Endothelial cell (in vitro differentiated cells): ENCODE measurements around the gene ARMC2. TPM values are rescaled to one million over a fixed set of nuclear protein-coding genes. Genes with fewer than 3 reads are reported as not detected.

Source experiments
- DNase-seq: peaks from one replicate; pipeline ENCODE4 v3.0.0; 2021; ENCODE audit warnings: low spot score
- H3K27ac Mint-ChIP-seq: one replicate; pipeline ENCODE4 v1.8.0; 2021; ENCODE audit warnings: mixed read lengths, inconsistent platforms; ENCODE audit not compliant: unreplicated experiment
- H3K27me3 Mint-ChIP-seq: one replicate; pipeline ENCODE4 v1.8.0; 2021; ENCODE audit warnings: mild to moderate bottlenecking, moderate library complexity, mixed read lengths, inconsistent platforms; ENCODE audit not compliant: unreplicated experiment
- H3K36me3 Mint-ChIP-seq: one replicate; pipeline ENCODE4 v1.8.0; 2021; ENCODE audit warnings: mild to moderate bottlenecking, low read depth, mixed read lengths, inconsistent platforms; ENCODE audit not compliant: unreplicated experiment
- H3K4me1 Mint-ChIP-seq: one replicate; pipeline ENCODE4 v1.8.0; 2021; ENCODE audit warnings: mild to moderate bottlenecking, mixed read lengths, inconsistent platforms; ENCODE audit not compliant: unreplicated experiment
- H3K4me3 Mint-ChIP-seq: one replicate; pipeline ENCODE4 v1.8.0; 2021; ENCODE audit warnings: mild to moderate bottlenecking, mixed read lengths, inconsistent platforms; ENCODE audit not compliant: unreplicated experiment
- H3K9me3 Mint-ChIP-seq: one replicate; pipeline ENCODE4 v1.8.0; 2021; ENCODE audit warnings: mixed read lengths, inconsistent platforms; ENCODE audit not compliant: unreplicated experiment
- total RNA-seq: library from RNA; stranded (reverse); fragmentation: NEBNext Ultra II Directional; extraction: Animal tissue kit (Norgen Biotek cat#: 25700); gene quantifications from one replicate; pipeline ENCODE4 v1.2.1, GENCODE V29; 2021; ENCODE audit not compliant: unreplicated experiment
- TF ChIP-seq, protein P1 (sequence below): fragments of 200-600 bp; sonication (generic); IDR thresholded peaks from one replicate; pipeline ENCODE4 v1.5.0; 2021; ENCODE audit warnings: antibody characterized with exemption; ENCODE audit not compliant: unreplicated experiment

The ARMC2 gene
- total RNA-seq, 1 donor from 2014 or later = 6.3 TPM

DNA sequence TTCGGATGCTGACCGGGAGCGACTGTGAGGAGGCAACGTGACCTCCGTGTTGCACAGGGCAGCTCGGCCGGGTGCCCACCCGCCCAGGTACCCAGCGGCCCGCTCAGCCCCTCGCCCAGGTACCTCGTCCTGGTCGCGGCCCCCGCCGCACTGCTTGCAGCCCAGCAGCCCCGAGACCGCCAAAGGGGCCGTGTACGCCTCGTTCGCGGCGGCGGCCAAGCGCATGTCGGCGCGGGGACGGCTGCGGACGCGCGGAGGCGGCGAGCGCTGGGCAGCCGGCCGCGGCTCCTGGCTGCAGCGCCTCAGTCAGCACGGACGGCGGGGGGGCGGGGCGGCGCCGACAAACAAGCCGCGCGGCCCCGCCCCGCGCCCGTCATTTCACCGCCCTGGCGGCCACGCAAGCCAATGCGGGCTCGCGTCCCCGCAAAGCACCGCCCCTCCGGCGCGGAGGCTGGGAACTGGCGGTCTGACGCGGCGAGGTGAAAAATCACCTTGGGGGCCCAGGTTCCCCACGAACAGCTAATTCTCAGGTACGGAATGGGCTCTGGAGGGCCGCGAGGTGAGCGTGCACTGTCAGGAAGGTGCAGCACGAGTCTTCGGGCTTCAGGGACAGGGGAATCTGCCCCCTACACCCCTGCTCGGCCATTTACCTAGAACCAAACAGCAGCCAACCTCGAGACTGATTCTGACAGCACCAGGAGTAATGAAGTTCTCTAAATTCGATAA, 161.2 kb downstream of the ARMC2 start:
- DNase-seq = peak; percentile 96
- TF ChIP-seq, protein P1, sequence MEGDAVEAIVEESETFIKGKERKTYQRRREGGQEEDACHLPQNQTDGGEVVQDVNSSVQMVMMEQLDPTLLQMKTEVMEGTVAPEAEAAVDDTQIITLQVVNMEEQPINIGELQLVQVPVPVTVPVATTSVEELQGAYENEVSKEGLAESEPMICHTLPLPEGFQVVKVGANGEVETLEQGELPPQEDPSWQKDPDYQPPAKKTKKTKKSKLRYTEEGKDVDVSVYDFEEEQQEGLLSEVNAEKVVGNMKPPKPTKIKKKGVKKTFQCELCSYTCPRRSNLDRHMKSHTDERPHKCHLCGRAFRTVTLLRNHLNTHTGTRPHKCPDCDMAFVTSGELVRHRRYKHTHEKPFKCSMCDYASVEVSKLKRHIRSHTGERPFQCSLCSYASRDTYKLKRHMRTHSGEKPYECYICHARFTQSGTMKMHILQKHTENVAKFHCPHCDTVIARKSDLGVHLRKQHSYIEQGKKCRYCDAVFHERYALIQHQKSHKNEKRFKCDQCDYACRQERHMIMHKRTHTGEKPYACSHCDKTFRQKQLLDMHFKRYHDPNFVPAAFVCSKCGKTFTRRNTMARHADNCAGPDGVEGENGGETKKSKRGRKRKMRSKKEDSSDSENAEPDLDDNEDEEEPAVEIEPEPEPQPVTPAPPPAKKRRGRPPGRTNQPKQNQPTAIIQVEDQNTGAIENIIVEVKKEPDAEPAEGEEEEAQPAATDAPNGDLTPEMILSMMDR = peak; percentile 41
- Mint-ChIP-seq H3K27me3 (peaks cover 5% of the 10 kb centered on the region), H3K4me3 (peak overlapping the region; percentile 96), H3K4me1 (peaks cover 25% of the 10 kb centered on the region), H3K36me3 (peaks cover 6% of the 10 kb centered on the region), H3K9me3 (no peaks in the 10 kb centered on the region), H3K27ac (peak overlapping the region; percentile 84)

DNA sequence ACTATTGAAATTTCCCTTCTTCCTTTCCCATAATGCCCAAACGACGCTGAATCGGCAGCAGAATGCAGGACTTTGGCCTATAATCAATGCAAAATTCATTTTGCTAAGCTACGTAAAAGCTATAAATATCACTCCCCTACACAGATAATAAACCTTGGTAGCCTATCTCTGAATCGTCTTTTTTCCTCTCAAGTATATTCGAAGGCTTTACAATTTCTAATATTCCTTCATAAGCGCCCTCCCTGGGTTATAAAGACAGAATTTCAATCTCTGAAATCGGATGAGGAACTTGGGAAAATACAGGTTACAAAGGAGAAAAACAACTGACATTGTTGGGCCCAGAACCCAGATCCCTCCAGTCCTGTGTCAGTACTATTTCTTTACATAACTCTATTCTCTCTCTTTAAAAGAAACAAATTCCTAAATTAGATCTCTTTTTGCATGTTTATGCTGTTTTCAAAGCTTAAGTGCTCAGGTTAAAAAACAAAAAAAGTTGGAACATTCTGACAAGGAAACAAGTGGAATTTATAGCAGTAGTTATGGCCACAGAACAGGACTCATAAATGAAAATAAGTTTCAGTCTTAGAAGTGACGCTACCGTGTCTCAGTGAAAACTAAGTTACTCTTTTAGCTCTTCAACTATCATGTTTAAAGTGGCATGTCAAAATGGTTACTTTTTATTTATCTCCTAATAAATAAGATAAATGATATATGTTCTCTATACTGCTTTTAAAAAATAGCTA, 161.9 kb downstream of the ARMC2 start:
- Mint-ChIP-seq H3K4me1 (peaks cover 25% of the 10 kb centered on the region), H3K9me3 (no peaks in the 10 kb centered on the region), H3K36me3 (peaks cover 6% of the 10 kb centered on the region), H3K27ac (peak overlapping the region; percentile 84), H3K4me3 (peak overlapping the region; percentile 96), H3K27me3 (peaks cover 5% of the 10 kb centered on the region)
- no peak for DNase-seq
- TF ChIP-seq, protein P1 = no peak

GRCh38 chr6:109010705-109011102, 162.5 kb downstream of the ARMC2 start:
- peaks cover 5% of the 10 kb centered on the region for H3K27me3 Mint-ChIP-seq
- TF ChIP-seq, protein P1 = no peak
- no peaks in the 10 kb centered on the region for H3K9me3 Mint-ChIP-seq
- peaks cover 25% of the 10 kb centered on the region for H3K4me1 Mint-ChIP-seq
- no peak overlapping the region for H3K4me3 Mint-ChIP-seq
- peaks cover 6% of the 10 kb centered on the region for H3K36me3 Mint-ChIP-seq
- no peak for DNase-seq
- no peak overlapping the region for H3K27ac Mint-ChIP-seq

GRCh38 chr6:109013656-109014305, 165.6 kb downstream of the ARMC2 start:
- H3K4me1 Mint-ChIP-seq = peaks cover 15% of the 10 kb centered on the region

More at GRCh38 chr6:109013656-109014305, 165.6 kb downstream of the ARMC2 start:
- Mint-ChIP-seq H3K27me3 (peaks cover 5% of the 10 kb centered on the region), H3K4me3 (no peak overlapping the region), H3K27ac (no peak overlapping the region), H3K9me3 (no peaks in the 10 kb centered on the region), H3K36me3 (peaks cover 6% of the 10 kb centered on the region)
- no peak for DNase-seq
- TF ChIP-seq, protein P1 = no peak
